Effector memory CD4-positive, alpha-beta T cell (primary cell): ENCODE data around the gene XYLT2.
"Not testable (repeated sequence)": the region's sequence is repeated elsewhere in the genome, so short reads cannot be mapped to it uniquely, and the experiment has no call there.

Experiments used
- DNase-seq, 3 donors: peaks; one replicate each; pipeline ENCODE4 v3.0.0-alpha.2; 2020
- H3K27ac ChIP-seq: 2 replicates; pipeline ENCODE4 v1.7.0; 2013; ENCODE audit warnings: mild to moderate bottlenecking, low read length, moderate library complexity; ENCODE audit not compliant: insufficient read depth, poor library complexity, severe bottlenecking
- H3K27me3 ChIP-seq: replicated peaks from 2 replicates; pipeline ENCODE4 v1.7.0; 2013; ENCODE audit warnings: mild to moderate bottlenecking, low read length; ENCODE audit not compliant: insufficient read depth, control insufficient read depth, poor library complexity, severe bottlenecking
- H3K36me3 ChIP-seq: 2 replicates; pipeline ENCODE4 v1.7.0; 2013; ENCODE audit warnings: mild to moderate bottlenecking, low read length, moderate library complexity; ENCODE audit not compliant: control insufficient read depth, insufficient read depth
- H3K4me1 ChIP-seq: 2 replicates; pipeline ENCODE4 v1.7.0; 2013; ENCODE audit warnings: low read length, mild to moderate bottlenecking; ENCODE audit not compliant: control insufficient read depth, insufficient read depth, poor library complexity, severe bottlenecking
- H3K4me3 ChIP-seq: 2 replicates; pipeline ENCODE4 v1.7.0; 2013; ENCODE audit warnings: low read length, low read depth, mild to moderate bottlenecking; ENCODE audit not compliant: insufficient read depth, poor library complexity, severe bottlenecking
- H3K9me3 ChIP-seq: 2 replicates; pipeline ENCODE4 v1.7.0; 2013; ENCODE audit warnings: mild to moderate bottlenecking, low read length, moderate library complexity; ENCODE audit not compliant: control insufficient read depth
- total RNA-seq, 3 donors: gene quantifications; one replicate each; lab custom pipeline; 2026; lab: John Stamatoyannopoulos, UW

The XYLT2 gene
- 30.6 to 37.2 (median 33.0) reads per million in 3 donors for total RNA-seq

GRCh38 chr17:50345432-50346312 lies at the start of gene XYLT2:
XYLT2 (plus strand) TSS chr17:50346126; CDS start chr17:50346141, 15 bp downstream.
- H3K9me3 ChIP-seq, result no peaks in the 10 kb centered on the region
- DNase-seq, result peak; percentile 83 to 88 (median 86)
- peak within 1 kb of the TSS; percentile 67 for H3K27ac ChIP-seq
- H3K4me1 ChIP-seq, result peaks cover 20% of the 10 kb centered on the region
- peak within 1 kb of the TSS; percentile 70 for H3K4me3 ChIP-seq
- H3K36me3 ChIP-seq, result no peaks in the 10 kb centered on the region
- no peaks in the 10 kb centered on the region for H3K27me3 ChIP-seq

GRCh38 chr17:50297407-50297865 lies 48.5 kb upstream of the XYLT2 start:
- Histone ChIP-seq H3K27ac (no peak overlapping the region), H3K36me3 (no peaks in the 10 kb centered on the region), H3K4me1 (no peaks in the 10 kb centered on the region), H3K27me3 (no peaks in the 10 kb centered on the region), H3K4me3 (no peak overlapping the region), H3K9me3 (no peaks in the 10 kb centered on the region)
- peak; percentile 45 to 65 (median 58) for DNase-seq

GRCh38 chr17:50298018-50298417 lies 47.9 kb upstream of the XYLT2 start:
- Histone ChIP-seq H3K9me3 (no peaks in the 10 kb centered on the region), H3K27me3 (no peaks in the 10 kb centered on the region), H3K27ac (no peak overlapping the region), H3K36me3 (no peaks in the 10 kb centered on the region), H3K4me1 (no peaks in the 10 kb centered on the region), H3K4me3 (no peak overlapping the region)
- no peak for DNase-seq

DNA sequence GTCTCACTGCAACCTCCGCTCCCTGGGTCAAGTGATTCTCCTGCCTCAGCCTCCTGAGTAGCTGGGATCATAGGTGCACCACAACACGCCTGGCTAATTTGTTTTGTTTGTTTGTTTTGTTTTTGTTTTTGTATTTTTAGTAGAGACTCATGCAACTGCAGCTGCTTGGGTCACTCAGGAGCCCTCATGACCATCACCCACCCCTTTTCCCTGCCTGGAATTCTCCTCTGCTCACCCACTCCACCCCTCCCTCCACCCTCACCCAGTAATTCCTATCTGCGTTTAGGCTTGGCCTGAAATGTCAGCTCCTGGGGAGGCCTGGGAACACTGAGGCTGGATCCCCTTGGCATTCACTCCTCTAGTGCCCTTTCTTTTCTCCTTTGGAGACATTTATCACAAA lies 46.1 kb upstream of the XYLT2 start:
- H3K4me3 ChIP-seq, result no peak overlapping the region
- no peaks in the 10 kb centered on the region for H3K27me3 ChIP-seq
- DNase-seq, result no peak
- H3K27ac ChIP-seq, result no peak overlapping the region
- H3K4me1 ChIP-seq, result no peaks in the 10 kb centered on the region
- no peaks in the 10 kb centered on the region for H3K36me3 ChIP-seq
- no peaks in the 10 kb centered on the region for H3K9me3 ChIP-seq

DNA sequence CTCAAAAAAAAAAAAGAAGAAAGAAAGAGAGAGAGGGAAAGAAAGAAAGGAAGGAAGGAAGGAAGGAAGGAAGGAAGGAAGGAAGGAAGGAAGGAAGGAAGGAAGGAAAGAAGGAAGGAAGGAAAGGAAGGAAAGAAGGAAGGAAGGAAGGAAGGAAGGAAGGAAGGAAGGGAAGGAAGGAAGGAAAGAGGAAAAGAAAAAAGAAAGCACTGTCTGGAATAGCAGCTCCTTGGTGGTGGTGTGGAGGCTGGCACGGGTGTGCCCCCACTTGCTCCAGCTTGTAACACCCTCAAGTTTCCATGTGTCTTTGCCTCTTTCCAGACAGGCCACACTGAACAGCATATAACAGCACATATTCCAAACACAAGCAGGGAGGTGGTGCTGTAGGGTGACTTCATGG lies 45.1 kb upstream of the XYLT2 start:
- DNase-seq, H3K27ac ChIP-seq, H3K4me3 ChIP-seq, H3K9me3 ChIP-seq, H3K4me1 ChIP-seq, H3K27me3 ChIP-seq, H3K36me3 ChIP-seq: not testable (repeated sequence)

DNA sequence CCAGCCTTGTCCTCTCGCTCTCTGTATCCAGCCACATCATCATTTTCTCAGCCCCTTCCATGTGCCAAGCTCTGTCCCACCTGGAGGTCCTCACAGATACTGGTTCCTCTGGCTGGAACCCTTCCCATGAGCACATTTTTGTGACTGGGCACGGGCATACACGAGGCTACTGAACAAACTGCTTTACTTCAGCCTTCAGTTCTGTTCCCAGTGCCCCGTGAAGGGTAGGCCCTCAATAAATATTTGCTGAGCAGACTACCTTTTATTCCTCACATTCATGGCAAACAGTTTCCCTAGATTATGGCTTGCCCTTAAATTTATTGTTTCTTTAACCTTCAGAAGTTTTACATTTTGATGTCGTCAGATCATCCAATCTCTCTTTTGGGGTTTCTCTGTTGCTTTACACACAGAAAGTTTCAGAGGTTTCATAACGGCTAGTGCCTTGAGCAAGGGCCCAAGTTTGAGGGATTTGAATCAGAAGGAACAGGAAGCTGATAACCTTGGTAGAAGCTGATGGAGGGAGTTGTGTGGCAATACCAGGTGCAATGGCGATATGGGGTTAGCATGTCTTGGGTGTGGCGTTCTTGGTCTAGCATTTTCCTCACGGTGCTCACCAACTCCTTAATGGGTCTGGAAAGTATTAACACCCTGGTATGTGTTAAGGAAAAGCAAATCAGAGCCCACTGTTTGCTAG lies 43.9 kb upstream of the XYLT2 start:
- no peaks in the 10 kb centered on the region for H3K27me3 ChIP-seq
- no peak for DNase-seq
- no peak overlapping the region for H3K27ac ChIP-seq
- no peaks in the 10 kb centered on the region for H3K4me1 ChIP-seq
- H3K4me3 ChIP-seq, result no peak overlapping the region
- no peaks in the 10 kb centered on the region for H3K9me3 ChIP-seq
- no peaks in the 10 kb centered on the region for H3K36me3 ChIP-seq

- Histone ChIP-seq H3K27ac (no peak overlapping the region), H3K36me3 (no peaks in the 10 kb centered on the region), H3K27me3 (no peaks in the 10 kb centered on the region), H3K9me3 (no peaks in the 10 kb centered on the region), H3K4me1 (no peaks in the 10 kb centered on the region), H3K4me3 (no peak overlapping the region)
- no peak for DNase-seq
These were observed 42.9 kb upstream of the XYLT2 start for GRCh38 chr17:50303051-50303450.

GRCh38 chr17:50303596-50303995 lies 42.3 kb upstream of the XYLT2 start:
- Histone ChIP-seq H3K4me1 (no peaks in the 10 kb centered on the region), H3K4me3 (no peak overlapping the region), H3K9me3 (no peaks in the 10 kb centered on the region), H3K27me3 (no peaks in the 10 kb centered on the region), H3K36me3 (no peaks in the 10 kb centered on the region), H3K27ac (no peak overlapping the region)
- DNase-seq, result no peak

DNA sequence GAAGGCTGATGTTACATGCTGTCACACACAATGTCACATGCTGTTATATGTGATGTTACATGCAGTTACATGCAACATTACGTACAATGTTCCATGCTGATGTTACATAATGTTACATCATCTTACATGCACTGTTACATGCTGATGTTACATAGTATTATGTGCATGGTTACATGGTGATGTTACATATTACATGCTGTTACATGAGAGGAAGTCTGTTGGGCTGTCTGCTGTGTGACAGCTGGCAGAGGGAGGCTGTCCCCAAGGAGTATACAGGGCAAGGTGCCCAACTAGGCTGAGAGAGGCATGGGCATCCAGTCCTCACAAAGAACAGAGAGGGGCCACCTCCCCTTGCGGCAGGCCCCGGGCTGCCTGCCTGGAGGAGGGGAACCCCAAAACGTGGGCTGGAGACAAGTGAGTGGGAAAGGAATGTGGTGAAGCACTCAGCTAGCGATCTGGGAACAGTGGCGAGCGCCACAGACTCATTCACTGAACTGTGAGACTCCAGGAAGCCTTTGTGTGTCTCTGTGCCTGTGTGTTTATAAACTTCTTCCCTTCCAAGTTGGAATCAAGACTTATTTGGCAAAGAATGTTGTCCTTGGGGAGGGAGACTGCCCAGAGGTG lies 41.0 kb upstream of the XYLT2 start:
- Histone ChIP-seq H3K9me3 (no peaks in the 10 kb centered on the region), H3K4me3 (no peak overlapping the region), H3K36me3 (no peaks in the 10 kb centered on the region), H3K4me1 (no peaks in the 10 kb centered on the region), H3K27ac (no peak overlapping the region), H3K27me3 (no peaks in the 10 kb centered on the region)
- DNase-seq, result no peak

GRCh38 chr17:50307654-50308053 lies 38.3 kb upstream of the XYLT2 start:
- no peak overlapping the region for H3K27ac ChIP-seq
- no peak for DNase-seq
- H3K4me3 ChIP-seq, result no peak overlapping the region
- H3K27me3 ChIP-seq, result peaks cover 4% of the 10 kb centered on the region
- no peaks in the 10 kb centered on the region for H3K36me3 ChIP-seq
- no peaks in the 10 kb centered on the region for H3K9me3 ChIP-seq
- no peaks in the 10 kb centered on the region for H3K4me1 ChIP-seq
